Measurements from ENCODE around the gene RASSF5. TPM values are rescaled to one million over a fixed set of nuclear protein-coding genes. Genes with fewer than 3 reads are reported as not detected.

RASSF5 gene
- total and polyA plus RNA-seq, 8 donors = 6.7 to 22.3 (median 12.5) TPM

DNA sequence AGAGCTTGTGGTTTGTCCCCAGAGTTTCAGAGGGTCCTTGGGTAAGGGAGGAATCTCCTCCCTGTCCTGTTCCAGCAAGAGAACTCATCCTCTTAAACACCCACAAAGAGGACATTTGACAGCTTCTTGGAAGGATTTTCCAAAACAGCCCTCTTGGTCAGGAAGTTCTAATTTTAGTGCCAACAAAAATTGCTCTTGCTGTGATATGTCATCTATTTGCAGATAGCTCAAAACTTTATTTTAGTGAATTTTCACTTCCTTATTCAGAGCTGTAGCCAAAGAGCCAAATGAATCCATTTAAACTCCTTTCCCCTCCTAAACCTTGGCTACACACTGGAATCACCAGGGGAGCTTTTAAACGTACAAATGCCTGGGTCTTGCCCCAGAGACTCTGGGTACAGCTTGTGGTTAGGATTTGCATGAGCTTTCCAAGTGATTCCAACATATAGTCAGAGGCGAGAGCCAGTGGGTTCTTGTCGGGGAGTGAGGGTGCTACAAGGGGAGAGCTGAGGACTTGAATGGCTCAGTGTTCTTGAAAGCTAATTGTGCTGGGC, 11.8 kb upstream of the RASSF5 start:
- FAIRE-seq = no peak
- no peaks in the 10 kb centered on the region for H3K9me3 ChIP-seq
- no peak for DNase-seq
- intact Hi-C loops (cut with DNase I) = no loop called here
- H3K36me3 ChIP-seq = no peaks in the 10 kb centered on the region
- peak overlapping the region; percentile 71 to 92 (median 74) for H3K27ac ChIP-seq
- TF ChIP-seq, protein P1, sequence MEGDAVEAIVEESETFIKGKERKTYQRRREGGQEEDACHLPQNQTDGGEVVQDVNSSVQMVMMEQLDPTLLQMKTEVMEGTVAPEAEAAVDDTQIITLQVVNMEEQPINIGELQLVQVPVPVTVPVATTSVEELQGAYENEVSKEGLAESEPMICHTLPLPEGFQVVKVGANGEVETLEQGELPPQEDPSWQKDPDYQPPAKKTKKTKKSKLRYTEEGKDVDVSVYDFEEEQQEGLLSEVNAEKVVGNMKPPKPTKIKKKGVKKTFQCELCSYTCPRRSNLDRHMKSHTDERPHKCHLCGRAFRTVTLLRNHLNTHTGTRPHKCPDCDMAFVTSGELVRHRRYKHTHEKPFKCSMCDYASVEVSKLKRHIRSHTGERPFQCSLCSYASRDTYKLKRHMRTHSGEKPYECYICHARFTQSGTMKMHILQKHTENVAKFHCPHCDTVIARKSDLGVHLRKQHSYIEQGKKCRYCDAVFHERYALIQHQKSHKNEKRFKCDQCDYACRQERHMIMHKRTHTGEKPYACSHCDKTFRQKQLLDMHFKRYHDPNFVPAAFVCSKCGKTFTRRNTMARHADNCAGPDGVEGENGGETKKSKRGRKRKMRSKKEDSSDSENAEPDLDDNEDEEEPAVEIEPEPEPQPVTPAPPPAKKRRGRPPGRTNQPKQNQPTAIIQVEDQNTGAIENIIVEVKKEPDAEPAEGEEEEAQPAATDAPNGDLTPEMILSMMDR (IDR thresholded peaks at IDR 0.05) = no peak
- H3K27me3 ChIP-seq = no peaks in the 10 kb centered on the region
- peaks cover 20 to 27% (median 26%) of the 10 kb centered on the region in 3 donors for H3K4me1 ChIP-seq
- WGBS, 2 donors = 41 to 50% methylated on average over 3 of the region's 3 CpGs
- H3K4me3 ChIP-seq = no peak overlapping the region
- ATAC-seq = peak; percentile 6 to 24 (median 10)

GRCh38 chr1:206496131-206496793, 11.1 kb upstream of the RASSF5 start:
- no peaks in the 10 kb centered on the region for H3K9me3 ChIP-seq
- intact Hi-C loops (cut with DNase I) = no loop called here
- peak; percentile 86 to 91 (median 88) for ATAC-seq
- no peaks in the 10 kb centered on the region for H3K36me3 ChIP-seq
- H3K4me1 ChIP-seq = peaks cover 24 to 27% (median 26%) of the 10 kb centered on the region in 3 donors
- WGBS, 2 donors = 28 to 32% methylated on average over 6 of the region's 6 CpGs
- H3K27me3 ChIP-seq = no peaks in the 10 kb centered on the region
- peak; percentile 96 to 100 (median 98) for DNase-seq
- FAIRE-seq = no peak
- TF ChIP-seq, protein P1 (IDR thresholded peaks at IDR 0.05) = no peak
- no peak overlapping the region for H3K4me3 ChIP-seq
- peak overlapping the region; percentile 71 to 92 (median 74) for H3K27ac ChIP-seq

GRCh38 chr1:206497363-206497762, 10.0 kb upstream of the RASSF5 start:
- ATAC-seq (no peak), FAIRE-seq (no peak), DNase-seq (no peak)
- peak overlapping the region; percentile 24 to 92 (median 74) for H3K27ac ChIP-seq
- no peak overlapping the region for H3K4me3 ChIP-seq
- TF ChIP-seq, protein P1 (IDR thresholded peaks at IDR 0.05) = no peak
- intact Hi-C loops (cut with DNase I) = no loop called here
- no peaks in the 10 kb centered on the region for H3K9me3 ChIP-seq
- no peaks in the 10 kb centered on the region for H3K36me3 ChIP-seq
- H3K4me1 ChIP-seq = peaks cover 31 to 33% (median 31%) of the 10 kb centered on the region in 3 donors
- H3K27me3 ChIP-seq = no peaks in the 10 kb centered on the region
- 89 to 94% methylated on average over 4 of the region's 4 CpGs for WGBS, 2 donors

GRCh38 chr1:206497774-206498173, 9.6 kb upstream of the RASSF5 start:
- 94 to 98% methylated on average over 3 of the region's 3 CpGs for WGBS, 2 donors
- no peak overlapping the region for H3K4me3 ChIP-seq
- no peaks in the 10 kb centered on the region for H3K27me3 ChIP-seq
- peaks cover 31 to 35% (median 31%) of the 10 kb centered on the region in 3 donors for H3K4me1 ChIP-seq
- DNase-seq = no peak
- intact Hi-C loops (cut with DNase I) = no loop called here
- peak overlapping the region in 2 of 4 donors; percentile 73 to 92 for H3K27ac ChIP-seq
- H3K36me3 ChIP-seq = no peaks in the 10 kb centered on the region
- H3K9me3 ChIP-seq = no peaks in the 10 kb centered on the region
- FAIRE-seq = no peak
- TF ChIP-seq, protein P1 (IDR thresholded peaks at IDR 0.05) = no peak
- ATAC-seq = no peak

DNA sequence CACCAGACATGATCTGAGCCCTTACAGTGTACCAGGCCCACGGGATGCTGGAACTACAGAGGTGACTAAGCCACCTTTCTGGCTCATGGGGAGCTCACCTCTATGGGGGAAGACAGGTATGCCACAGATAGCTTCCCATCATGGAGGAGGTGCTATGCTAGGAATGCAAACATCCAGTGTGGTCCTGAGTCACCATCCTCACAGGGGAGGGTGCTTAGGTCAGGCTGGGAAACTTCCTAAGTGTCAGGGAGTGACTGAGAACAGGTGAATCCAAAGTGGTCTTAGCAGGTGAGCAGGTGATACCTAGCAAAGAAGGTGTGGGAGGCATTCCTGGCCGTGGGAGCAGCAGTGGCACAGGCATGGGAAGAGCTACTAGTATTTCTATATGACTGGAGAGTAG, 8.6 kb upstream of the RASSF5 start:
- FAIRE-seq (no peak), DNase-seq (no peak), ATAC-seq (no peak)
- TF ChIP-seq, protein P1 (IDR thresholded peaks at IDR 0.05) = no peak
- Histone ChIP-seq H3K27me3 (no peaks in the 10 kb centered on the region), H3K4me3 (no peak overlapping the region), H3K9me3 (no peaks in the 10 kb centered on the region), H3K36me3 (no peaks in the 10 kb centered on the region), H3K4me1 (peaks cover 31 to 43% (median 31%) of the 10 kb centered on the region in 3 donors), H3K27ac (no peak overlapping the region)
- 84 to 93% methylated on average over 2 of the region's 2 CpGs for WGBS, 2 donors
- intact Hi-C loops (cut with DNase I) = no loop called here
